HepG2 (cell line): ENCODE data around the gene CD4. TPM values are rescaled to one million over a fixed set of nuclear protein-coding genes. Genes with fewer than 3 reads are reported as not detected.

Experiments used
- AGO1 ChIP-seq: fragments of 200-400 bp; formaldehyde crosslinking; IDR thresholded peaks from 2 replicates; pipeline ENCODE4 v1.6.1; 2017; ENCODE audit warnings: mild to moderate bottlenecking, low read depth, low read length, moderate library complexity; ENCODE audit not compliant: poor library complexity, severe bottlenecking
- DMAP1 ChIP-seq: IDR thresholded peaks from 2 replicates; pipeline ENCODE4 v1.6.1; 2016
- ELF3 ChIP-seq: IDR thresholded peaks from 2 replicates; pipeline ENCODE4 v1.6.1; 2016; ENCODE audit warnings: missing genetic modification reagents, missing compliant biosample characterization
- KDM6A ChIP-seq: IDR thresholded peaks from 2 replicates; pipeline ENCODE4 v1.6.1; 2016; ENCODE audit warnings: low read depth
- KLF12 ChIP-seq: sonication (generic); formaldehyde crosslinking; IDR thresholded peaks from 2 replicates; pipeline ENCODE4 v1.4.0; 2020; ENCODE audit warnings: missing genetic modification reagents, borderline replicate concordance
- MEF2D ChIP-seq: sonication (generic); formaldehyde crosslinking; IDR thresholded peaks from 2 replicates; pipeline ENCODE4 v1.5.1; 2020; ENCODE audit warnings: mild to moderate bottlenecking, missing genetic modification reagents
- NR0B2 ChIP-seq: sonication (generic); formaldehyde crosslinking; IDR thresholded peaks from 2 replicates; pipeline ENCODE4 v1.4.0; 2020; ENCODE audit warnings: mild to moderate bottlenecking, missing genetic modification reagents
- PAF1 ChIP-seq: IDR thresholded peaks from 2 replicates; pipeline ENCODE4 v1.6.1; 2016; ENCODE audit warnings: missing genetic modification reagents, missing compliant biosample characterization
- POLR2AphosphoS5 ChIP-seq: IDR thresholded peaks from 2 replicates; pipeline ENCODE4 v1.6.1; 2012; ENCODE audit warnings: low read depth, low read length
- RXRB ChIP-seq: IDR thresholded peaks from 2 replicates; pipeline ENCODE4 v1.6.1; 2016; ENCODE audit warnings: borderline replicate concordance, missing genetic modification reagents, missing compliant biosample characterization
- SATB2 ChIP-seq: sonication (generic); formaldehyde crosslinking; IDR thresholded peaks from 2 replicates; pipeline ENCODE4 v1.5.0; 2020; ENCODE audit warnings: missing genetic modification reagents
- SIN3B ChIP-seq: fragments of 150-350 bp; IDR thresholded peaks from 2 replicates; pipeline ENCODE4 v1.6.1; 2014; ENCODE audit warnings: low read length
- SP4 ChIP-seq: sonication (generic); formaldehyde crosslinking; IDR thresholded peaks from 2 replicates; pipeline ENCODE4 v1.8.1; 2023; ENCODE audit warnings: mild to moderate bottlenecking, missing genetic modification reagents
- ZFP36L2 ChIP-seq: sonication (generic); formaldehyde crosslinking; IDR thresholded peaks from 2 replicates; pipeline ENCODE4 v1.4.0; 2020; ENCODE audit warnings: missing genetic modification reagents
- ZFX ChIP-seq: sonication (generic); formaldehyde crosslinking; IDR thresholded peaks from 2 replicates; pipeline ENCODE4 v1.4.0; 2020; ENCODE audit warnings: mild to moderate bottlenecking, low read depth, missing genetic modification reagents, moderate library complexity
- ZNF232 ChIP-seq: sonication (generic); formaldehyde crosslinking; IDR thresholded peaks from 2 replicates; pipeline ENCODE4 v1.4.0; 2020; ENCODE audit warnings: missing genetic modification reagents, borderline replicate concordance
- ZNF557 ChIP-seq: sonication (generic); formaldehyde crosslinking; IDR thresholded peaks from 2 replicates; pipeline ENCODE4 v1.4.0; 2020; ENCODE audit warnings: missing genetic modification reagents
- ZNF782 ChIP-seq: sonication (generic); formaldehyde crosslinking; IDR thresholded peaks from 2 replicates; pipeline ENCODE4 v1.4.0; 2020; ENCODE audit warnings: missing genetic modification reagents, mild to moderate bottlenecking, borderline replicate concordance
- polyA plus RNA-seq, 8 experiments: library from polyadenylated mRNA; depleted of rRNA in 3 of 8; stranded (reverse) in 7 of 8; unstranded in 1 of 8; fragments of >200 nt; fragmentation: Illumina TruSeq in 4 of 8; extraction: Trizol in 4 of 8; gene quantifications; 2 replicates each; pipeline versions ENCODE4 v1.2.1 to v1.2.3, GENCODE V29; 2011 to 2016; ENCODE audit warnings: low read depth in 4 of 8, missing spikeins in 1 of 8, mixed read lengths in 1 of 8; ENCODE audit not compliant: insufficient read depth in 1 of 8
- total RNA-seq, 5 experiments: library from RNA; depleted of rRNA; stranded (reverse); fragments of >200 nt; fragmentation: Illumina TruSeq; extraction: Trizol; gene quantifications; 2 replicates each; pipeline ENCODE4 v1.2.3, GENCODE V29; 2016; ENCODE audit warnings: low read depth in 1 of 5
- TF ChIP-seq, protein P1 (sequence below): sonication (generic); formaldehyde crosslinking; IDR thresholded peaks from 2 replicates; pipeline ENCODE4 v1.4.0; 2020; ENCODE audit warnings: missing genetic modification reagents
- TF ChIP-seq, protein P2 (sequence below): sonication (generic); formaldehyde crosslinking; conservative IDR thresholded peaks from 2 replicates; pipeline ENCODE4 v1.4.0; 2020; ENCODE audit warnings: missing genetic modification reagents
- TF ChIP-seq, protein P3 (sequence below): sonication (generic); formaldehyde crosslinking; IDR thresholded peaks from 2 replicates; pipeline ENCODE4 v1.4.0; 2020; ENCODE audit warnings: missing genetic modification reagents, borderline replicate concordance

CD4 gene
- total and polyA plus RNA-seq, 2 of the 13 experiments (the other 11 are each of a cell fraction or from before 2014, with no cell fraction given) = 0.07 to 0.95 TPM

DNA sequence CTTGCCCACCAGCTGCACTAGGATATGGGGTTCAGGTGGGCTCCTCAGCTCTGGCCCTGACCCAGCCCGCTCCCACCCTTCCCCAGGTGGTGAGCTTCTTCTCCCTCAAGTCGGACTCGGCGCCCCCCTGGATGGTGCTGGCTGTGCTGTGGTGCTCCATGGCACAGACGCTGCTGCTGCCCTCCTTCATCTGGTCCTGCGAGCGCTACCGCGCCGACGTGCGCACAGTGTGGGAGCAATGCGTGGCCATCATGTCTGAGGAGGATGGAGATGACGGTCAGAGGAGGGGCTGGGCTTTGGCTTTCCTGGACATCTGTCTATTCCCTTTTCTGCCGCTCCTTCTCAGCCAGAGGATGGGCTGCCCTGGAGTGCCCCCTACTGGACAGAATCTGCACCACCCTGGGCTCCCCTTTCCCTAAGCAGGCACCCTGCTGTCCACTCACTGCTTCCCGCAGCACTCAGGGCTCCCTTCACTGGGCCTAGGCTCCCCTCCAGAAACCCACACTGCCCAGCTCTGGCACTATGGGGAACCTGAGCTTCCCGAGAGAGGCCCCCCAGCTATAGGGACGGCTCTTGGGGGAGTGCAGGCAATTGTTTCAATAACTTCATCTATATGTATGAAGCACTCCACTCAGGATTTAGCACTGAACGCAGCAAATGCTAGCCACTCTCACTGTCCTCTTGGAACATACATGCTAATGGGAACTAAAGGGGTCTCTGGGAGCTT, 36.2 kb downstream of the CD4 start (continued):
- TF ChIP-seq, protein P1, sequence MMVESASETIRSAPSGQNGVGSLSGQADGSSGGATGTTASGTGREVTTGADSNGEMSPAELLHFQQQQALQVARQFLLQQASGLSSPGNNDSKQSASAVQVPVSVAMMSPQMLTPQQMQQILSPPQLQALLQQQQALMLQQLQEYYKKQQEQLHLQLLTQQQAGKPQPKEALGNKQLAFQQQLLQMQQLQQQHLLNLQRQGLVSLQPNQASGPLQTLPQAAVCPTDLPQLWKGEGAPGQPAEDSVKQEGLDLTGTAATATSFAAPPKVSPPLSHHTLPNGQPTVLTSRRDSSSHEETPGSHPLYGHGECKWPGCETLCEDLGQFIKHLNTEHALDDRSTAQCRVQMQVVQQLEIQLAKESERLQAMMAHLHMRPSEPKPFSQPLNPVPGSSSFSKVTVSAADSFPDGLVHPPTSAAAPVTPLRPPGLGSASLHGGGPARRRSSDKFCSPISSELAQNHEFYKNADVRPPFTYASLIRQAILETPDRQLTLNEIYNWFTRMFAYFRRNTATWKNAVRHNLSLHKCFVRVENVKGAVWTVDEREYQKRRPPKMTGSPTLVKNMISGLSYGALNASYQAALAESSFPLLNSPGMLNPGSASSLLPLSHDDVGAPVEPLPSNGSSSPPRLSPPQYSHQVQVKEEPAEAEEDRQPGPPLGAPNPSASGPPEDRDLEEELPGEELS (CRISPR knock-in tag) = no peak
- TF ChIP-seq, protein P2, sequence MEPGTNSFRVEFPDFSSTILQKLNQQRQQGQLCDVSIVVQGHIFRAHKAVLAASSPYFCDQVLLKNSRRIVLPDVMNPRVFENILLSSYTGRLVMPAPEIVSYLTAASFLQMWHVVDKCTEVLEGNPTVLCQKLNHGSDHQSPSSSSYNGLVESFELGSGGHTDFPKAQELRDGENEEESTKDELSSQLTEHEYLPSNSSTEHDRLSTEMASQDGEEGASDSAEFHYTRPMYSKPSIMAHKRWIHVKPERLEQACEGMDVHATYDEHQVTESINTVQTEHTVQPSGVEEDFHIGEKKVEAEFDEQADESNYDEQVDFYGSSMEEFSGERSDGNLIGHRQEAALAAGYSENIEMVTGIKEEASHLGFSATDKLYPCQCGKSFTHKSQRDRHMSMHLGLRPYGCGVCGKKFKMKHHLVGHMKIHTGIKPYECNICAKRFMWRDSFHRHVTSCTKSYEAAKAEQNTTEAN = no peak
- TF ChIP-seq ZNF557 (CRISPR knock-in tag) (no peak), RXRB (no peak), ZFX (CRISPR knock-in tag) (0 out of 2 replicates have a peak, but pooled peaks have one; percentile 14), AGO1 (peak; percentile 97), NR0B2 (CRISPR knock-in tag) (no peak), SIN3B (no peak), SP4 (CRISPR knock-in tag) (peak; percentile 56; the same call in 1 of the 2 replicates), DMAP1 (CRISPR knock-in tag) (no peak), SATB2 (no peak), ZFP36L2 (no peak), ELF3 (no peak), ZNF782 (CRISPR knock-in tag) (no peak), MEF2D (CRISPR knock-in tag) (0 out of 2 replicates have a peak, but pooled peaks have one; percentile 38), ZNF232 (CRISPR knock-in tag) (no peak), POLR2AphosphoS5 (peak; percentile 29; the same call in 1 of the 2 replicates), KLF12 (no peak), PAF1 (peak; percentile 58; the same call in 1 of the 2 replicates), KDM6A (CRISPR knock-in tag) (no peak)
- TF ChIP-seq, protein P3, sequence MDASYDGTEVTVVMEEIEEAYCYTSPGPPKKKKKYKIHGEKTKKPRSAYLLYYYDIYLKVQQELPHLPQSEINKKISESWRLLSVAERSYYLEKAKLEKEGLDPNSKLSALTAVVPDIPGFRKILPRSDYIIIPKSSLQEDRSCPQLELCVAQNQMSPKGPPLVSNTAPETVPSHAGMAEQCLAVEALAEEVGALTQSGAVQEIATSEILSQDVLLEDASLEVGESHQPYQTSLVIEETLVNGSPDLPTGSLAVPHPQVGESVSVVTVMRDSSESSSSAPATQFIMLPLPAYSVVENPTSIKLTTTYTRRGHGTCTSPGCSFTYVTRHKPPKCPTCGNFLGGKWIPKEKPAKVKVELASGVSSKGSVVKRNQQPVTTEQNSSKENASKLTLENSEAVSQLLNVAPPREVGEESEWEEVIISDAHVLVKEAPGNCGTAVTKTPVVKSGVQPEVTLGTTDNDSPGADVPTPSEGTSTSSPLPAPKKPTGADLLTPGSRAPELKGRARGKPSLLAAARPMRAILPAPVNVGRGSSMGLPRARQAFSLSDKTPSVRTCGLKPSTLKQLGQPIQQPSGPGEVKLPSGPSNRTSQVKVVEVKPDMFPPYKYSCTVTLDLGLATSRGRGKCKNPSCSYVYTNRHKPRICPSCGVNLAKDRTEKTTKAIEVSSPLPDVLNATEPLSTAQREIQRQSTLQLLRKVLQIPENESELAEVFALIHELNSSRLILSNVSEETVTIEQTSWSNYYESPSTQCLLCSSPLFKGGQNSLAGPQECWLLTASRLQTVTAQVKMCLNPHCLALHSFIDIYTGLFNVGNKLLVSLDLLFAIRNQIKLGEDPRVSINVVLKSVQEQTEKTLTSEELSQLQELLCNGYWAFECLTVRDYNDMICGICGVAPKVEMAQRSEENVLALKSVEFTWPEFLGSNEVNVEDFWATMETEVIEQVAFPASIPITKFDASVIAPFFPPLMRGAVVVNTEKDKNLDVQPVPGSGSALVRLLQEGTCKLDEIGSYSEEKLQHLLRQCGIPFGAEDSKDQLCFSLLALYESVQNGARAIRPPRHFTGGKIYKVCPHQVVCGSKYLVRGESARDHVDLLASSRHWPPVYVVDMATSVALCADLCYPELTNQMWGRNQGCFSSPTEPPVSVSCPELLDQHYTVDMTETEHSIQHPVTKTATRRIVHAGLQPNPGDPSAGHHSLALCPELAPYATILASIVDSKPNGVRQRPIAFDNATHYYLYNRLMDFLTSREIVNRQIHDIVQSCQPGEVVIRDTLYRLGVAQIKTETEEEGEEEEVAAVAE = no peak
